A549 (cell line): Measurements from ENCODE around the gene SART1. TPM values are rescaled to one million over a fixed set of nuclear protein-coding genes. Genes with fewer than 3 reads are reported as not detected.

Source experiments
- ATAC-seq, 2 experiments: fragments of 200-7000 bp in 1 of 2; fragments of >200 bp in 1 of 2; cut with Nextera tagmentation in 1 of 2; cut with Tn5 transposase in 1 of 2; 3 replicates each; pipeline versions ENCODE4 v1.8.0 to v1.9.1; 2018 to 2020; ENCODE audit warnings: mild to moderate bottlenecking in 1 of 2, moderate library complexity in 1 of 2
- CTCF ChIA-PET: fragments of 300-600 bp; sonication (Branson Sonifier 250); formaldehyde crosslinking; extraction: SDS; loops from one replicate; lab custom pipeline; 2021; ENCODE audit warnings: antibody characterized with exemption, inconsistent platforms; lab: Yijun Ruan, JAX
- POLR2A ChIA-PET: fragments of 350-600 bp; formaldehyde crosslinking; extraction: SDS; loops from one replicate; lab custom pipeline; 2021; ENCODE audit warnings: antibody characterized with exemption, inconsistent platforms; lab: Yijun Ruan, JAX
- DNase-seq, 2 experiments: peaks; one replicate each; pipeline versions ENCODE4 v3.0.0 to v3.0.0-alpha.2; 2011 to 2016; ENCODE audit warnings: low read depth in 1 of 2, low spot score in 1 of 2
- FAIRE-seq: peaks from 2 replicates; lab custom pipeline; 2011; peaks lifted over from hg19 to GRCh38; lab: Jason Lieb, UNC
- H3K27ac ChIP-seq, 2 experiments: fragments of >200 bp; sonication (Bioruptor Twin); formaldehyde crosslinking; 3 replicates each; pipeline ENCODE4 v1.5.1; 2016 to 2017
- H3K4me1 ChIP-seq: fragments of >200 bp; sonication (Bioruptor Twin); formaldehyde crosslinking; 3 replicates; pipeline ENCODE4 v1.6.1; 2016
- H3K4me2 ChIP-seq: fragments of >200 bp; sonication (Bioruptor Twin); formaldehyde crosslinking; 3 replicates; pipeline ENCODE4 v1.6.1; 2016
- H3K4me3 ChIP-seq: fragments of >200 bp; sonication (Bioruptor Twin); formaldehyde crosslinking; 3 replicates; pipeline ENCODE4 v1.5.1; 2016
- H3K9me3 ChIP-seq: fragments of >200 bp; sonication (Bioruptor Twin); formaldehyde crosslinking; 3 replicates; pipeline ENCODE4 v1.6.1; 2016
- ATOH8 ChIP-seq: fragments of 250-450 bp; sonication (Bioruptor Pico); IDR thresholded peaks from 2 replicates; pipeline ENCODE4 v1.5.0; 2020; ENCODE audit warnings: low read depth, mild to moderate bottlenecking, moderate library complexity
- CHD4 ChIP-seq: fragments of 200-600 bp; sonication (generic); IDR thresholded peaks from 2 replicates; pipeline ENCODE4 v1.6.1; 2016; ENCODE audit warnings: antibody characterized with exemption, mild to moderate bottlenecking, borderline replicate concordance
- CTCF ChIP-seq: fragments of >200 bp; sonication (Bioruptor Twin); formaldehyde crosslinking; IDR thresholded peaks from 3 replicates; pipeline ENCODE4 v1.5.1; 2016
- E2F6 ChIP-seq: IDR thresholded peaks from 2 replicates; pipeline ENCODE4 v1.6.1; 2012; ENCODE audit warnings: low read depth, borderline replicate concordance
- EHF ChIP-seq: fragments of 250-450 bp; sonication (Bioruptor Pico); IDR thresholded peaks from 2 replicates; pipeline ENCODE4 v1.5.0; 2020; ENCODE audit warnings: mild to moderate bottlenecking
- EHMT2 ChIP-seq: fragments of 200-600 bp; sonication (generic); IDR thresholded peaks from 2 replicates; pipeline ENCODE4 v1.6.1; 2016; ENCODE audit warnings: antibody characterized with exemption, low read depth, mild to moderate bottlenecking, moderate library complexity
- EP300 ChIP-seq, 2 experiments: fragments of >200 bp; sonication (Bioruptor Twin); formaldehyde crosslinking; IDR thresholded peaks; 2 replicates in 1 of 2; 3 replicates in 1 of 2; pipeline ENCODE4 v1.6.1; 2016 to 2017
- ESRRA ChIP-seq: fragments of 150-350 bp; IDR thresholded peaks from 2 replicates; pipeline ENCODE4 v1.6.1; 2014; ENCODE audit warnings: mild to moderate bottlenecking, low read length, borderline replicate concordance
- FOXS1 ChIP-seq: fragments of 250-450 bp; sonication (Bioruptor Pico); IDR thresholded peaks from 2 replicates; pipeline ENCODE4 v1.5.0; 2020; ENCODE audit warnings: mild to moderate bottlenecking, moderate library complexity
- HES2 ChIP-seq: fragments of >200 bp; sonication (Bioruptor Twin); formaldehyde crosslinking; IDR thresholded peaks from 2 replicates; pipeline ENCODE4 v1.6.1; 2016
- HEYL ChIP-seq: fragments of 250-450 bp; sonication (Bioruptor Pico); IDR thresholded peaks from 2 replicates; pipeline ENCODE4 v1.8.0; 2021; ENCODE audit warnings: mild to moderate bottlenecking, moderate library complexity
- HOXA7 ChIP-seq: fragments of 250-450 bp; sonication (Bioruptor Pico); IDR thresholded peaks from 2 replicates; pipeline ENCODE4 v1.5.0; 2020; ENCODE audit warnings: mild to moderate bottlenecking, moderate library complexity
- JUN ChIP-seq, 2 experiments: fragments of >200 bp; sonication (Bioruptor Twin); formaldehyde crosslinking; IDR thresholded peaks; 2 replicates in 1 of 2; 3 replicates in 1 of 2; pipeline ENCODE4 v1.6.1; 2016 to 2017
- MAFK ChIP-seq: fragments of 450-650 bp; IDR thresholded peaks from 2 replicates; pipeline ENCODE4 v1.6.1; 2014; ENCODE audit not compliant: partially characterized antibody
- MAX ChIP-seq: IDR thresholded peaks from 2 replicates; pipeline ENCODE4 v1.6.1; 2012
- MAZ ChIP-seq: fragments of 150-350 bp; IDR thresholded peaks from 2 replicates; pipeline ENCODE4 v1.6.1; 2014; ENCODE audit warnings: antibody characterized with exemption, low read depth, low read length, borderline replicate concordance
- NPAS2 ChIP-seq: fragments of 250-450 bp; sonication (Bioruptor Pico); IDR thresholded peaks from 2 replicates; pipeline ENCODE4 v1.8.0; 2022; ENCODE audit warnings: mild to moderate bottlenecking, moderate library complexity, borderline replicate concordance
- NR3C1 ChIP-seq: fragments of >200 bp; sonication (Bioruptor Twin); formaldehyde crosslinking; IDR thresholded peaks from 3 replicates; pipeline ENCODE4 v1.6.1; 2017
- POLR2A ChIP-seq: IDR thresholded peaks from 2 replicates; pipeline ENCODE4 v1.6.1; 2012; ENCODE audit warnings: mild to moderate bottlenecking, low read length
- POLR2AphosphoS2 ChIP-seq: conservative IDR thresholded peaks from 2 replicates; pipeline ENCODE4 v1.6.1; 2012; ENCODE audit warnings: low read length, improper control_type of control experiment, inconsistent platforms
- RAD21 ChIP-seq, 2 experiments: fragments of >200 bp in 1 of 2; sonication (Bioruptor Twin) in 1 of 2; formaldehyde crosslinking in 1 of 2; IDR thresholded peaks in 1 of 2; conservative IDR thresholded peaks in 1 of 2; 2 replicates in 1 of 2; 3 replicates in 1 of 2; pipeline ENCODE4 v1.6.1; 2012 to 2018; ENCODE audit warnings: inconsistent platforms in 1 of 2
- RARB ChIP-seq: fragments of 250-450 bp; sonication (Bioruptor Pico); IDR thresholded peaks from 2 replicates; pipeline ENCODE4 v1.8.0; 2021; ENCODE audit warnings: mild to moderate bottlenecking, moderate library complexity
- RFX5 ChIP-seq: fragments of 450-650 bp; IDR thresholded peaks from 2 replicates; pipeline ENCODE4 v1.7.1; 2014; ENCODE audit warnings: antibody characterized with exemption, mild to moderate bottlenecking, moderate library complexity
- RNF2 ChIP-seq: fragments of 200-600 bp; sonication (generic); IDR thresholded peaks from 2 replicates; pipeline ENCODE4 v1.6.1; 2016; ENCODE audit warnings: low read depth, mild to moderate bottlenecking, antibody characterized with exemption, moderate library complexity, borderline replicate concordance
- SMC3 ChIP-seq: fragments of >200 bp; sonication (Bioruptor Twin); formaldehyde crosslinking; IDR thresholded peaks from 3 replicates; pipeline ENCODE4 v1.6.1; 2018; ENCODE audit warnings: inconsistent platforms
- SREBF2 ChIP-seq: fragments of 450-650 bp; IDR thresholded peaks from 2 replicates; pipeline ENCODE4 v1.6.1; 2014; ENCODE audit warnings: mild to moderate bottlenecking, moderate library complexity
- TP53 ChIP-seq: fragments of 250-450 bp; sonication (Bioruptor Pico); IDR thresholded peaks from 2 replicates; pipeline ENCODE4 v1.5.0; 2021; ENCODE audit warnings: mild to moderate bottlenecking, moderate library complexity
- USF2 ChIP-seq: fragments of 450-650 bp; IDR thresholded peaks from 2 replicates; pipeline ENCODE4 v1.6.1; 2014; ENCODE audit warnings: antibody characterized with exemption
- ZC3H11A ChIP-seq: fragments of 450-650 bp; IDR thresholded peaks from 2 replicates; pipeline ENCODE4 v1.6.1; 2014; ENCODE audit warnings: antibody characterized with exemption, mild to moderate bottlenecking
- ZSCAN20 ChIP-seq: fragments of 250-450 bp; sonication (Bioruptor Pico); IDR thresholded peaks from 2 replicates; pipeline ENCODE4 v1.8.0; 2022; ENCODE audit warnings: mild to moderate bottlenecking, moderate library complexity
- WGBS: methylation state at CpG from one replicate; pipeline ENCODE4 v1.1.6; 2017; ENCODE audit errors: missing lambda C conversion rate; 5-methylcytosine and 5-hydroxymethylcytosine counted together
- polyA plus RNA-seq, 4 experiments: library from polyadenylated mRNA; depleted of rRNA in 3 of 4; stranded (reverse); fragments of >200 nt; fragmentation: RNase III in 1 of 4; extraction: RNeasy Plus Mini Kit Qiagen cat#74134 plus additional on column Dnase treatment in 1 of 4; gene quantifications; 2 replicates in 3 of 4; 3 replicates in 1 of 4; pipeline ENCODE4 v1.2.3, GENCODE V29; 2011 to 2017

SART1 gene
- polyA plus RNA-seq, 2 of the 4 experiments (the other 2 are of a cell fraction), result 22.0 to 53.8 TPM

GRCh38 chr11:65932558-65932919, 29.0 kb upstream of the SART1 start:
- 16% methylated on average over 9 of the region's 9 CpGs for WGBS
- H3K4me2 ChIP-seq, result peak overlapping the region; percentile 58
- H3K4me1 ChIP-seq, result peaks cover 9% of the 10 kb centered on the region; the same call in 1 of the 3 replicates
- DNase-seq (peak; percentile 47 to 50), FAIRE-seq (no peak), ATAC-seq (peak; percentile 56 to 85; a peak in 4 of 6 replicates)
- H3K9me3 ChIP-seq, result no peaks in the 10 kb centered on the region
- no peak for TF ChIP-seq TP53 (CRISPR knock-in tag)
- no peak for TF ChIP-seq SREBF2
- no peak for TF ChIP-seq HEYL
- no peak for TF ChIP-seq FOXS1 (CRISPR knock-in tag)
- TF ChIP-seq CTCF, result peak; percentile 6; the same call in 1 of the 3 replicates
- TF ChIP-seq JUN (IDR thresholded peaks at IDR 0.05), result no peak
- no peak for TF ChIP-seq POLR2AphosphoS2
- no peak for TF ChIP-seq MAZ
- TF ChIP-seq EP300 (IDR thresholded peaks at IDR 0.05), result no peak
- TF ChIP-seq ESRRA, result no peak
- no peak for TF ChIP-seq EHMT2
- TF ChIP-seq ATOH8, result no peak
- TF ChIP-seq RARB, result no peak
- no peak for TF ChIP-seq CHD4
- no peak for TF ChIP-seq EHF
- TF ChIP-seq RAD21 (conservative IDR thresholded peaks at IDR 0.05 in 1 of 2, IDR thresholded peaks at IDR 0.05 in 1 of 2), result no peak
- no peak for TF ChIP-seq RFX5
- TF ChIP-seq MAX, result 0 out of 2 replicates have a peak, but pooled peaks have one; percentile 29
- TF ChIP-seq HES2, result no peak
- no peak for TF ChIP-seq MAFK
- TF ChIP-seq USF2, result peak; percentile 77
- no peak overlapping the region for H3K4me3 ChIP-seq
- ChIA-PET CTCF (interaction anchor here (0.8 to 2.6 kb wide), 12 partner anchors 10 to 221 kb away, joined by 3 to 15 read pairs (median 5); partner anchors contain the start of genes CCDC85B, FIBP and MUS81), POLR2A (no interaction called here)
- peak overlapping the region in 1 of 2 experiments; percentile 44; a peak in 2 of 6 replicates for H3K27ac ChIP-seq

- TF ChIP-seq POLR2A (no peak), ESRRA (no peak), HOXA7 (CRISPR knock-in tag) (no peak), FOXS1 (CRISPR knock-in tag) (no peak), ATOH8 (no peak), EP300 (IDR thresholded peaks at IDR 0.05) (no peak), ZC3H11A (no peak), NPAS2 (CRISPR knock-in tag) (no peak), E2F6 (no peak), NR3C1 (no peak), SMC3 (no peak), ZSCAN20 (CRISPR knock-in tag) (no peak), RNF2 (no peak)
- Histone ChIP-seq H3K4me3 (no peak overlapping the region), H3K27ac (no peak overlapping the region), H3K4me2 (no peak overlapping the region), H3K9me3 (no peaks in the 10 kb centered on the region), H3K4me1 (peaks cover 9% of the 10 kb centered on the region; the same call in 1 of the 3 replicates)
- DNase-seq (no peak), FAIRE-seq (no peak), ATAC-seq (no peak)
- ChIA-PET POLR2A (no interaction called here), CTCF (interaction anchor here (0.6 to 1.9 kb wide), 9 partner anchors 11 to 248 kb away, joined by 3 to 7 read pairs (median 3); partner anchors contain the start of genes FIBP and MUS81)
- WGBS, result 83% methylated on average over 4 of the region's 4 CpGs
These were observed 27.5 kb upstream of the SART1 start for GRCh38 chr11:65934014-65934413.
